Loucy (cell line): ENCODE measurements around the gene LRRTM1.

ENCODE experiments used
- H2AFZ ChIP-seq: fragments of 200-600 bp; sonication (generic); 2 replicates; pipeline ENCODE4 v1.6.0; 2016; ENCODE audit warnings: antibody characterized with exemption, mild to moderate bottlenecking, low read length, moderate library complexity
- H3F3A ChIP-seq: fragments of 200-600 bp; 2 replicates; pipeline ENCODE4 v1.6.0; 2016; ENCODE audit warnings: antibody characterized with exemption, low read depth, mild to moderate bottlenecking
- H3K27me3 ChIP-seq: fragments of 200-600 bp; sonication (generic); 2 replicates; pipeline ENCODE4 v1.6.1; 2014; ENCODE audit warnings: low read length, mild to moderate bottlenecking; ENCODE audit not compliant: insufficient read depth, poor library complexity, severe bottlenecking
- H3K36me3 ChIP-seq: fragments of 200-600 bp; sonication (generic); 2 replicates; pipeline ENCODE4 v1.6.1; 2016; ENCODE audit warnings: low read length; ENCODE audit not compliant: insufficient read depth
- H3K4me1 ChIP-seq: fragments of 200-600 bp; sonication (generic); 2 replicates; pipeline ENCODE4 v1.5.1; 2014; ENCODE audit warnings: low read length, mild to moderate bottlenecking; ENCODE audit not compliant: insufficient read depth, poor library complexity, severe bottlenecking
- H3K4me2 ChIP-seq: fragments of 200-600 bp; sonication (generic); 2 replicates; pipeline ENCODE4 v1.6.0; 2014; ENCODE audit warnings: antibody characterized with exemption, low read length, low read depth, mild to moderate bottlenecking; ENCODE audit not compliant: poor library complexity, severe bottlenecking
- H3K4me3 ChIP-seq: fragments of 200-600 bp; sonication (generic); 2 replicates; pipeline ENCODE4 v1.5.1; 2014; ENCODE audit warnings: low read length, mild to moderate bottlenecking, mixed read lengths; ENCODE audit not compliant: poor library complexity, severe bottlenecking
- H3K79me2 ChIP-seq: fragments of 200-600 bp; sonication (generic); 2 replicates; pipeline ENCODE4 v1.6.1; 2014; ENCODE audit warnings: low read length; ENCODE audit not compliant: insufficient read depth
- H3K9ac ChIP-seq: fragments of 200-600 bp; sonication (generic); 2 replicates; pipeline ENCODE4 v1.6.0; 2014; ENCODE audit warnings: mild to moderate bottlenecking, low read depth, low read length, moderate library complexity; ENCODE audit not compliant: poor library complexity, severe bottlenecking
- H3K9me2 ChIP-seq: fragments of 200-600 bp; sonication (generic); replicated peaks from 2 replicates; pipeline ENCODE4 v1.6.1; 2016; ENCODE audit warnings: low read depth, low read length, mixed read lengths
- H3K9me3 ChIP-seq: fragments of 200-600 bp; sonication (generic); 2 replicates; pipeline ENCODE4 v1.6.1; 2014; ENCODE audit warnings: mild to moderate bottlenecking, antibody characterized with exemption, low read length, low read depth; ENCODE audit not compliant: insufficient read depth
- H4K20me1 ChIP-seq: fragments of 200-600 bp; sonication (generic); 2 replicates; pipeline ENCODE4 v1.6.0; 2014; ENCODE audit warnings: antibody characterized with exemption, low read length, mild to moderate bottlenecking; ENCODE audit not compliant: insufficient read depth, poor library complexity, severe bottlenecking
- EZH2phosphoT487 ChIP-seq: fragments of 200-600 bp; IDR thresholded peaks from 2 replicates; pipeline ENCODE4 v1.6.1; 2018; ENCODE audit warnings: antibody characterized with exemption, mild to moderate bottlenecking, moderate library complexity, borderline replicate concordance
- TF ChIP-seq, protein P1 (sequence below): fragments of 200-600 bp; sonication (generic); conservative IDR thresholded peaks from 2 replicates; pipeline ENCODE4 v1.5.1; 2014; ENCODE audit warnings: mild to moderate bottlenecking, antibody characterized with exemption, low read length

Gene LRRTM1

DNA sequence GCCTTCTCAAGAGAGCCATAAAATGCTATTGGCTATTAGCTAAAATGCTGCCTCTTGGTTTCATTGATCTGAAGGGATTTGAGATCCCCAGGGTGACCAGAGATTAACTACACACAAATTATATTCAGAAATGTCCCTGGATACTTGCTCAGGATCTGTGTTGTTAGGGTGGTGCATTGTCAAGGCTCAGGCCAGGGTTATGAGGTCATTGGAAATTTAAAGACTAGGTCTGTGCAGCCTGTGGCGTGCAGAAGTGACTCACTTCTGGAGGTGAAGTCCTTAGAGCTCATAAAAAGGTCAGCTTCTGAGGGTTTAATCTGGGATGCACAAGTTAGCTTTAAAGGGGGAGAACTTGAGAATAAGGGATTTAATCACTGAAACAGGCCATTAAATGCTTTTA is 23.5 kb downstream of the LRRTM1 start:
- H3K9ac ChIP-seq = no peak overlapping the region

GRCh38 chr2:80280598-80280997 is 24.0 kb downstream of the LRRTM1 start:
- Histone ChIP-seq H3K4me1 (no peaks in the 10 kb centered on the region), H2AFZ (no peak overlapping the region), H3K9ac (no peak overlapping the region), H3F3A (no peaks in the 10 kb centered on the region), H3K79me2 (no peaks in the 10 kb centered on the region), H3K4me3 (no peak overlapping the region), H4K20me1 (no peaks in the 10 kb centered on the region), H3K9me2 (no peaks in the 10 kb centered on the region), H3K4me2 (no peak overlapping the region), H3K9me3 (no peaks in the 10 kb centered on the region), H3K36me3 (no peaks in the 10 kb centered on the region), H3K27me3 (no peaks in the 10 kb centered on the region)
- TF ChIP-seq, protein P1, sequence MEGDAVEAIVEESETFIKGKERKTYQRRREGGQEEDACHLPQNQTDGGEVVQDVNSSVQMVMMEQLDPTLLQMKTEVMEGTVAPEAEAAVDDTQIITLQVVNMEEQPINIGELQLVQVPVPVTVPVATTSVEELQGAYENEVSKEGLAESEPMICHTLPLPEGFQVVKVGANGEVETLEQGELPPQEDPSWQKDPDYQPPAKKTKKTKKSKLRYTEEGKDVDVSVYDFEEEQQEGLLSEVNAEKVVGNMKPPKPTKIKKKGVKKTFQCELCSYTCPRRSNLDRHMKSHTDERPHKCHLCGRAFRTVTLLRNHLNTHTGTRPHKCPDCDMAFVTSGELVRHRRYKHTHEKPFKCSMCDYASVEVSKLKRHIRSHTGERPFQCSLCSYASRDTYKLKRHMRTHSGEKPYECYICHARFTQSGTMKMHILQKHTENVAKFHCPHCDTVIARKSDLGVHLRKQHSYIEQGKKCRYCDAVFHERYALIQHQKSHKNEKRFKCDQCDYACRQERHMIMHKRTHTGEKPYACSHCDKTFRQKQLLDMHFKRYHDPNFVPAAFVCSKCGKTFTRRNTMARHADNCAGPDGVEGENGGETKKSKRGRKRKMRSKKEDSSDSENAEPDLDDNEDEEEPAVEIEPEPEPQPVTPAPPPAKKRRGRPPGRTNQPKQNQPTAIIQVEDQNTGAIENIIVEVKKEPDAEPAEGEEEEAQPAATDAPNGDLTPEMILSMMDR = no peak
- no peak for TF ChIP-seq EZH2phosphoT487

More for the DNA sequence above, 23.5 kb downstream of the LRRTM1 start:
- H3K9me3 ChIP-seq = no peaks in the 10 kb centered on the region
- no peaks in the 10 kb centered on the region for H3K79me2 ChIP-seq
- no peaks in the 10 kb centered on the region for H3K27me3 ChIP-seq
- H3K4me3 ChIP-seq = no peak overlapping the region
- no peaks in the 10 kb centered on the region for H3F3A ChIP-seq
- no peaks in the 10 kb centered on the region for H4K20me1 ChIP-seq
- no peak overlapping the region for H2AFZ ChIP-seq
- no peaks in the 10 kb centered on the region for H3K9me2 ChIP-seq
- H3K4me1 ChIP-seq = no peaks in the 10 kb centered on the region
- H3K4me2 ChIP-seq = no peak overlapping the region
- no peak for TF ChIP-seq EZH2phosphoT487
- TF ChIP-seq, protein P1 = no peak
- H3K36me3 ChIP-seq = no peaks in the 10 kb centered on the region

GRCh38 chr2:80269806-80270205 is 34.7 kb downstream of the LRRTM1 start:
- H2AFZ ChIP-seq = no peak overlapping the region
- no peaks in the 10 kb centered on the region for H3K79me2 ChIP-seq
- no peaks in the 10 kb centered on the region for H3K9me2 ChIP-seq
- H3K36me3 ChIP-seq = no peaks in the 10 kb centered on the region
- TF ChIP-seq EZH2phosphoT487 = no peak
- TF ChIP-seq, protein P1 = no peak
- H3K4me1 ChIP-seq = no peaks in the 10 kb centered on the region
- no peak overlapping the region for H3K4me2 ChIP-seq
- no peak overlapping the region for H3K9ac ChIP-seq
- H3K9me3 ChIP-seq = peaks cover 3% of the 10 kb centered on the region; the same call in 1 of the 2 replicates
- H3K27me3 ChIP-seq = no peaks in the 10 kb centered on the region
- H3F3A ChIP-seq = no peaks in the 10 kb centered on the region
- no peaks in the 10 kb centered on the region for H4K20me1 ChIP-seq
- H3K4me3 ChIP-seq = no peak overlapping the region
